Stimulated activated naive CD8-positive, alpha-beta T cell treated with anti-CD3 and anti-CD28 coated beads, Interleukin-15, amount 100 ng/mL, for 72 hours (primary cell): Measurements from ENCODE around the gene ZCCHC8.
A peak's percentile ranks its signal among the peaks of the same experiment; 100 is the strongest.

Source experiments
- ATAC-seq: fragments of 150-1000 bp; cut with Tn5 transposase; 2 replicates; pipeline ENCODE4 v1.10.0; 2021; ENCODE audit warnings: mild to moderate bottlenecking, moderate library complexity
- DNase-seq, 2 donors: peaks; one replicate each; pipeline ENCODE4 v3.0.0; 2021 to 2022
- H3K27ac Mint-ChIP-seq, 2 donors: one replicate each; pipeline ENCODE4 v1.8.0; 2022; ENCODE audit warnings: mild to moderate bottlenecking in 2 of 2, mixed read lengths in 2 of 2, moderate library complexity in 2 of 2
- H3K27me3 Mint-ChIP-seq: one replicate; pipeline ENCODE4 v1.8.0; 2022; ENCODE audit warnings: mixed read lengths
- H3K4me1 Mint-ChIP-seq: one replicate; pipeline ENCODE4 v1.8.0; 2022; ENCODE audit warnings: mild to moderate bottlenecking, mixed read lengths
- H3K4me3 Mint-ChIP-seq, 2 donors: one replicate each; pipeline ENCODE4 v1.8.0; 2022; ENCODE audit warnings: mild to moderate bottlenecking in 2 of 2, mixed read lengths in 2 of 2, moderate library complexity in 1 of 2
- H3K9me3 Mint-ChIP-seq, 2 donors: one replicate each; pipeline ENCODE4 v1.8.0; 2022; ENCODE audit warnings: mixed read lengths in 2 of 2

The ZCCHC8 gene

GRCh38 chr12:122500685-122501488 is at the start of gene ZCCHC8:
Gene ZCCHC8 (minus strand): TSS chr12:122500932. CDS start chr12:122500840, 92 bp downstream.
- DNase-seq: peak; percentile 95 to 97
- peaks cover 47% of the 10 kb centered on the region for H3K4me1 Mint-ChIP-seq
- no peaks in the 10 kb centered on the region for H3K9me3 Mint-ChIP-seq
- H3K4me3 Mint-ChIP-seq: peak within 1 kb of the TSS; percentile 99
- H3K27ac Mint-ChIP-seq: peak within 1 kb of the TSS; percentile 99
- H3K27me3 Mint-ChIP-seq: no peaks in the 10 kb centered on the region
- ATAC-seq: peak; percentile 97

- no peaks in the 10 kb centered on the region for H3K27me3 Mint-ChIP-seq
- DNase-seq (no peak), ATAC-seq (no peak)
Observed at GRCh38 chr12:122547330-122547729, 46.6 kb upstream of the ZCCHC8 start.

GRCh38 chr12:122545855-122546254 is 45.1 kb upstream of the ZCCHC8 start:
- DNase-seq (no peak), ATAC-seq (no peak)
- Mint-ChIP-seq H3K27me3 (no peaks in the 10 kb centered on the region), H3K4me1 (no peaks in the 10 kb centered on the region), H3K27ac (no peak overlapping the region), H3K4me3 (no peak overlapping the region), H3K9me3 (no peaks in the 10 kb centered on the region)

More at GRCh38 chr12:122547330-122547729, 46.6 kb upstream of the ZCCHC8 start:
- no peaks in the 10 kb centered on the region for H3K9me3 Mint-ChIP-seq
- no peak overlapping the region for H3K27ac Mint-ChIP-seq
- no peaks in the 10 kb centered on the region for H3K4me1 Mint-ChIP-seq
- H3K4me3 Mint-ChIP-seq: no peak overlapping the region

GRCh38 chr12:122544537-122544936 is 43.8 kb upstream of the ZCCHC8 start:
- H3K4me1 Mint-ChIP-seq: no peaks in the 10 kb centered on the region
- no peaks in the 10 kb centered on the region for H3K9me3 Mint-ChIP-seq
- DNase-seq (no peak), ATAC-seq (no peak)
- H3K4me3 Mint-ChIP-seq: no peak overlapping the region
- no peaks in the 10 kb centered on the region for H3K27me3 Mint-ChIP-seq
- no peak overlapping the region for H3K27ac Mint-ChIP-seq

- ATAC-seq (no peak), DNase-seq (no peak)
- no peak overlapping the region for H3K4me3 Mint-ChIP-seq
- no peaks in the 10 kb centered on the region for H3K4me1 Mint-ChIP-seq
- H3K27ac Mint-ChIP-seq: no peak overlapping the region
- H3K27me3 Mint-ChIP-seq: no peaks in the 10 kb centered on the region
- no peaks in the 10 kb centered on the region for H3K9me3 Mint-ChIP-seq
Observed at GRCh38 chr12:122538496-122538895, 37.8 kb upstream of the ZCCHC8 start.

- Mint-ChIP-seq H3K9me3 (no peaks in the 10 kb centered on the region), H3K4me3 (no peak overlapping the region)
- DNase-seq: no peak
Observed at GRCh38 chr12:122537021-122537420, 36.3 kb upstream of the ZCCHC8 start.

GRCh38 chr12:122533856-122534255 is 33.1 kb upstream of the ZCCHC8 start:
- Mint-ChIP-seq H3K27ac (no peak overlapping the region), H3K4me3 (no peak overlapping the region)
- no peak for ATAC-seq

More at GRCh38 chr12:122537021-122537420, 36.3 kb upstream of the ZCCHC8 start:
- Mint-ChIP-seq H3K27ac (no peak overlapping the region), H3K4me1 (no peaks in the 10 kb centered on the region), H3K27me3 (no peaks in the 10 kb centered on the region)
- no peak for ATAC-seq

GRCh38 chr12:122528992-122529391 is 28.3 kb upstream of the ZCCHC8 start:
- no peak for ATAC-seq
- Mint-ChIP-seq H3K4me3 (no peak overlapping the region), H3K4me1 (peaks cover 16% of the 10 kb centered on the region), H3K9me3 (no peaks in the 10 kb centered on the region), H3K27me3 (no peaks in the 10 kb centered on the region), H3K27ac (no peak overlapping the region)
- DNase-seq: no peak

More at GRCh38 chr12:122533856-122534255, 33.1 kb upstream of the ZCCHC8 start:
- Mint-ChIP-seq H3K27me3 (no peaks in the 10 kb centered on the region), H3K4me1 (no peaks in the 10 kb centered on the region), H3K9me3 (no peaks in the 10 kb centered on the region)
- DNase-seq: no peak

GRCh38 chr12:122528582-122528981 is 27.9 kb upstream of the ZCCHC8 start:
- ATAC-seq (no peak), DNase-seq (no peak)
- H3K27me3 Mint-ChIP-seq: no peaks in the 10 kb centered on the region
- H3K9me3 Mint-ChIP-seq: no peaks in the 10 kb centered on the region
- peaks cover 21% of the 10 kb centered on the region for H3K4me1 Mint-ChIP-seq
- no peak overlapping the region for H3K27ac Mint-ChIP-seq
- H3K4me3 Mint-ChIP-seq: no peak overlapping the region

- ATAC-seq: no peak
- H3K27me3 Mint-ChIP-seq: no peaks in the 10 kb centered on the region
- H3K4me1 Mint-ChIP-seq: peaks cover 29% of the 10 kb centered on the region
- peak in 1 of 2 donors; percentile 27 for DNase-seq
- H3K4me3 Mint-ChIP-seq: no peak overlapping the region
- no peaks in the 10 kb centered on the region for H3K9me3 Mint-ChIP-seq
- no peak overlapping the region for H3K27ac Mint-ChIP-seq
Observed at GRCh38 chr12:122527478-122527944, 26.8 kb upstream of the ZCCHC8 start.

- peaks cover 34% of the 10 kb centered on the region for H3K4me1 Mint-ChIP-seq
- no peaks in the 10 kb centered on the region for H3K27me3 Mint-ChIP-seq
- H3K4me3 Mint-ChIP-seq: no peak within 1 kb of the TSS
- DNase-seq (peak; percentile 97 to 99), ATAC-seq (peak; percentile 97)
- no peak within 1 kb of the TSS for H3K27ac Mint-ChIP-seq
- H3K9me3 Mint-ChIP-seq: no peaks in the 10 kb centered on the region
Observed at GRCh38 chr12:122526683-122527477, 26.1 kb upstream of the ZCCHC8 start, which contains the start of the genes KNTC1 and RSRC2. Gene KNTC1 (plus strand): TSS chr12:122527249. CDS start chr12:122530064, 2,815 bp downstream. Gene RSRC2 (minus strand): TSS chr12:122526936. CDS start chr12:122526853, 83 bp downstream.

GRCh38 chr12:122523846-122524718 is 23.4 kb upstream of the ZCCHC8 start:
- DNase-seq (no peak), ATAC-seq (no peak)
- Mint-ChIP-seq H3K4me1 (peaks cover 54% of the 10 kb centered on the region), H3K9me3 (no peaks in the 10 kb centered on the region), H3K27ac (peak overlapping the region; percentile 96 to 97), H3K4me3 (peak overlapping the region; percentile 88 to 96), H3K27me3 (no peaks in the 10 kb centered on the region)

GRCh38 chr12:122523280-122523679 is 22.5 kb upstream of the ZCCHC8 start:
- peak overlapping the region; percentile 88 to 96 for H3K4me3 Mint-ChIP-seq

GRCh38 chr12:122520676-122521075 is 19.9 kb upstream of the ZCCHC8 start:
- no peak overlapping the region for H3K4me3 Mint-ChIP-seq
- no peak overlapping the region for H3K27ac Mint-ChIP-seq
- DNase-seq (no peak), ATAC-seq (no peak)
- no peaks in the 10 kb centered on the region for H3K9me3 Mint-ChIP-seq
- peaks cover 70% of the 10 kb centered on the region for H3K4me1 Mint-ChIP-seq
- H3K27me3 Mint-ChIP-seq: no peaks in the 10 kb centered on the region

More at GRCh38 chr12:122523280-122523679, 22.5 kb upstream of the ZCCHC8 start:
- ATAC-seq (no peak), DNase-seq (no peak)
- H3K27ac Mint-ChIP-seq: peak overlapping the region; percentile 29 to 69
- no peaks in the 10 kb centered on the region for H3K27me3 Mint-ChIP-seq
- H3K9me3 Mint-ChIP-seq: no peaks in the 10 kb centered on the region
- H3K4me1 Mint-ChIP-seq: peaks cover 59% of the 10 kb centered on the region

GRCh38 chr12:122519418-122519817 is 18.7 kb upstream of the ZCCHC8 start:
- Mint-ChIP-seq H3K4me1 (peaks cover 64% of the 10 kb centered on the region), H3K27ac (peak overlapping the region in 1 of 2 donors; percentile 66), H3K27me3 (no peaks in the 10 kb centered on the region), H3K9me3 (no peaks in the 10 kb centered on the region), H3K4me3 (no peak overlapping the region)
- DNase-seq: no peak
- no peak for ATAC-seq
